Natural killer cell treated with Interleukin-12 subunit alpha and Interleukin-12 subunit beta and Interleukin-15 and Interleukin-18, amount 100 ng/mL, for 72 hours (primary cell): Measurements from ENCODE around the gene RASSF4. TPM values are rescaled to one million over a fixed set of nuclear protein-coding genes. Genes with fewer than 3 reads are reported as not detected.

Experiments
- ATAC-seq, 2 donors: fragments of 150-1000 bp; cut with Tn5 transposase in 1 of 2; sonication (Bioruptor Pico), chemical (Tn5 transposase) in 1 of 2; 2 replicates each; pipeline ENCODE4 v1.10.0; 2021
- DNase-seq: peaks from one replicate; pipeline ENCODE4 v3.0.0; 2022; ENCODE audit warnings: low spot score
- H3K27ac Mint-ChIP-seq, 2 donors: 1 replicate in 1 of 2; 2 replicates in 1 of 2; pipeline ENCODE4 v1.8.0; 2022; ENCODE audit warnings: mixed read lengths in 2 of 2, mild to moderate bottlenecking in 1 of 2, moderate library complexity in 1 of 2
- H3K27me3 Mint-ChIP-seq, 2 donors: 1 replicate in 1 of 2; 2 replicates in 1 of 2; pipeline ENCODE4 v1.8.0; 2022; ENCODE audit warnings: mixed read lengths in 2 of 2
- H3K36me3 Mint-ChIP-seq: one replicate; pipeline ENCODE4 v1.8.0; 2022; ENCODE audit warnings: mixed read lengths
- H3K4me1 Mint-ChIP-seq, 2 donors: 1 replicate in 1 of 2; 2 replicates in 1 of 2; pipeline ENCODE4 v1.8.0; 2022; ENCODE audit warnings: low read depth in 2 of 2, mixed read lengths in 2 of 2, mild to moderate bottlenecking in 1 of 2
- H3K4me3 Mint-ChIP-seq: one replicate; pipeline ENCODE4 v1.8.0; 2022; ENCODE audit warnings: mixed read lengths
- H3K9me3 Mint-ChIP-seq: 2 replicates; pipeline ENCODE4 v1.8.0; 2022; ENCODE audit warnings: mixed read lengths
- total RNA-seq, 2 donors: library from RNA; stranded (reverse); gene quantifications; one replicate each; pipeline ENCODE4 v1.2.3, GENCODE V29; 2022

Gene RASSF4
- total RNA-seq, 2 donors from 2014 or later: 9.3 to 44.9 TPM

- Mint-ChIP-seq H3K27ac (no peak overlapping the region), H3K4me3 (no peak overlapping the region), H3K9me3 (no peaks in the 10 kb centered on the region), H3K27me3 (no peaks in the 10 kb centered on the region), H3K36me3 (no peaks in the 10 kb centered on the region), H3K4me1 (peaks cover 13 to 18% of the 10 kb centered on the region in 2 donors)
- ATAC-seq (no peak), DNase-seq (no peak)
Observed at GRCh38 chr10:44992732-44993225, 33.2 kb downstream of the RASSF4 start.

- Mint-ChIP-seq H3K36me3 (no peaks in the 10 kb centered on the region), H3K4me1 (peaks cover 13 to 19% of the 10 kb centered on the region in 2 donors), H3K9me3 (no peaks in the 10 kb centered on the region), H3K27me3 (no peaks in the 10 kb centered on the region), H3K27ac (no peak overlapping the region), H3K4me3 (no peak overlapping the region)
- DNase-seq: no peak
- no peak for ATAC-seq
Observed at GRCh38 chr10:44993226-44993921, 33.8 kb downstream of the RASSF4 start.

DNA sequence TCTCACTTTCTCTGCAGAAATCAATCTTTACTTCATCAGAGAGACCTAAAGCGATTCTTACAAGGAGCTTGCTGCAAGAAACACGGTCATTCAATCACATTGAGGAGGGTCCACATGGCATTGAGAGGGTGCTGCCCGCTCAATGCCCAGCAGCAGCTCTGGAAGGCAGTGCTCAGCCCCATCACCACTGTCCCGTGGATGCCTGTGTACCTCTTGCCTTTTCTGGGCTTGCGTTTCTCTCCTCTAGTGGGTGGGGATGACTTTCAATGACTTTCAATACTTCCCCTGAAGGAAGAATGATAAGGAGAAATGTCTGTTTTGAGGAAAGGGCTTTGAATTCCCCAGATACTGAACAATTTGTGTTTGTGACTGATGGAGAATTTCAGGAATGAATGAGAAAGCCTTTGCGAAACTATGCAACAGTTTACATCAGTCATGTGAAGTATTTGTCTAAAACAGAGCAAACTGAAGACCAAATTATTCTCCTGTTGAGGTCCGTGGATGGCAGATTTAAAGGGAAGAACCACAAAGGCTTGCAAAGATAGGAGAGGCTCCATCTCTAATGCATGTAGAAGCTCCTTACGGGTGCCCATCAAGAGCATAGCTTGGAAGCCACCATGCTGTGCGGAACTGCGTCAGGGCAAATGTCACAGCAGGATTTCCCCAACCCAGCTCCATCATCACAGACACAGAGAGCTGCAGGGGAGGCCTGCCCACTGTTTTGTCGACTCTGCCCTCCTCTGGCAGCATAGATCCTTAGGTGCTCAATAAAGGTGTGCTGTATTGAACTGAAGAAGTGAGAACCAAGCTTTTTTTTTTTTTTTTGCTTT lies 34.5 kb downstream of the RASSF4 start:
- Mint-ChIP-seq H3K27ac (peak overlapping the region in 1 of 2 donors; percentile 53), H3K27me3 (no peaks in the 10 kb centered on the region), H3K4me3 (no peak overlapping the region), H3K9me3 (no peaks in the 10 kb centered on the region), H3K36me3 (no peaks in the 10 kb centered on the region), H3K4me1 (peaks cover 13 to 19% of the 10 kb centered on the region in 2 donors)
- DNase-seq (no peak), ATAC-seq (no peak)

- Mint-ChIP-seq H3K36me3 (no peaks in the 10 kb centered on the region), H3K4me3 (no peak overlapping the region), H3K4me1 (peaks cover 21 to 22% of the 10 kb centered on the region in 2 donors), H3K9me3 (no peaks in the 10 kb centered on the region), H3K27me3 (no peaks in the 10 kb centered on the region), H3K27ac (peak overlapping the region; percentile 42 to 53)
- ATAC-seq (no peak), DNase-seq (no peak)
Observed at GRCh38 chr10:44994752-44995530, 35.3 kb downstream of the RASSF4 start.

- Mint-ChIP-seq H3K4me3 (no peak overlapping the region), H3K27ac (peak overlapping the region; percentile 42 to 53)
Observed at GRCh38 chr10:44995581-44995913, 35.9 kb downstream of the RASSF4 start.

GRCh38 chr10:44995914-44996669 lies 36.5 kb downstream of the RASSF4 start:
- peaks cover 28 to 30% of the 10 kb centered on the region in 2 donors for H3K4me1 Mint-ChIP-seq
- DNase-seq (no peak), ATAC-seq (no peak)
- H3K27me3 Mint-ChIP-seq: no peaks in the 10 kb centered on the region
- H3K27ac Mint-ChIP-seq: peak overlapping the region; percentile 42 to 53
- H3K36me3 Mint-ChIP-seq: no peaks in the 10 kb centered on the region
- no peak overlapping the region for H3K4me3 Mint-ChIP-seq
- no peaks in the 10 kb centered on the region for H3K9me3 Mint-ChIP-seq

More at GRCh38 chr10:44995581-44995913, 35.9 kb downstream of the RASSF4 start:
- ATAC-seq: no peak
- no peaks in the 10 kb centered on the region for H3K9me3 Mint-ChIP-seq
- H3K4me1 Mint-ChIP-seq: peaks cover 27 to 28% of the 10 kb centered on the region in 2 donors
- no peaks in the 10 kb centered on the region for H3K27me3 Mint-ChIP-seq
- no peaks in the 10 kb centered on the region for H3K36me3 Mint-ChIP-seq
- DNase-seq: no peak

GRCh38 chr10:44997105-44997748 lies 37.6 kb downstream of the RASSF4 start:
- Mint-ChIP-seq H3K4me1 (peaks cover 29 to 30% of the 10 kb centered on the region in 2 donors), H3K27ac (no peak overlapping the region), H3K9me3 (peaks cover under 1% of the 10 kb centered on the region), H3K4me3 (no peak overlapping the region), H3K27me3 (no peaks in the 10 kb centered on the region), H3K36me3 (peaks cover 2% of the 10 kb centered on the region)
- ATAC-seq (no peak), DNase-seq (no peak)

DNA sequence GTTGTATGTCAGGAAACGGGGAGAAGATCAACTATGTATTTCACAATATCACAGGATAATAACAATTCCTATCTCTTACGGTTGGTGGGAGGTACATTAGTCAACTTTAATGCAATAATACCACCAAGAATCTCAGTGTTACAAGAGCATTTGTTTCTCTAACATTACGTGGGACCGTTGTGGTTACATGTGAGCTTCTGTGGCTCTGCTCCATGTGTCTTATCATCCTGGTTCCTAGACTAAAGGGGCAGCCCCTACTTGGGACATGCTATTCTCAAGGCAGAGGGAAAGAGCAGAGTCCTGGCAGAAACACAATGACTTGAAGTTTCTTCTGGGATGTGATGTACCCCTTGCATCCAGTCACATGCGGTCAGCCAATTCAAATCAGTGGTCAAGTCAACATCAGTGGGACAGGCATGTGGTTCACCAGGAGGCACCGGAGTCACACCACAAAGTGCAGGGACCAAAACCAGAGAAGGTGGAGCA lies 38.6 kb downstream of the RASSF4 start:
- H3K9me3 Mint-ChIP-seq: peaks cover 2% of the 10 kb centered on the region
- H3K4me1 Mint-ChIP-seq: peaks cover 35 to 39% of the 10 kb centered on the region in 2 donors
- ATAC-seq (no peak), DNase-seq (no peak)
- H3K27me3 Mint-ChIP-seq: no peaks in the 10 kb centered on the region
- H3K36me3 Mint-ChIP-seq: peaks cover 11% of the 10 kb centered on the region
- no peak overlapping the region for H3K27ac Mint-ChIP-seq
- no peak overlapping the region for H3K4me3 Mint-ChIP-seq

DNA sequence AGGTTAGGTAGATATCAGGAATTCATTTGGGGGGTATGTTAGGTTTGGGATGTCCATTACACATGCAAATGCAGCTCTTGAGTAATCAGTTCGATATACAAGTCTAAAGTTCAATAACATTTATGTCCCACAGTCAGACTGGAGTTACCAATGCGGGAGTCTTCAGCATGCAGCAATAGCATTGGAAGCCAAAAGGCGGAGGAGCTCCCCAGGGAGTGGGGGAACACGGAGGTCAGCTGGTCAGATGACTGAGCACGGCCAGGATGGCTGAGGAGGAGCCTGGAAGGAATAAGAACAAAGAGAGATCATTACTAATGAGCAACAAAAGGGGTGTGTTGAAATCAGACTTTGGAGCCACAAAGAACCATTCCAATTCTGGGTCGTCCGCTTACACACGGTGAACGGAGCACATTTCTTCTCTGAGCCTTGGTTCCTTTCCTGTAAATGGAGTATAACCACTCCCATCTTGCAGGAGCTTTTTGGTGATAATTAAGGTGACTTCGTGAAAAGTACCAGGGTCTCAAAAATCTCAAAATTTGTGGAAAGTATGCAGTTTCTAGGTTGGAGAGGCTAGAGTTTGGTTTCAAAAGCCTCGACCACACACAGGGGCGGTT lies 40.6 kb downstream of the RASSF4 start:
- Mint-ChIP-seq H3K27me3 (no peaks in the 10 kb centered on the region), H3K36me3 (peaks cover 32% of the 10 kb centered on the region), H3K4me1 (peaks cover 37 to 53% of the 10 kb centered on the region in 2 donors), H3K27ac (peak overlapping the region; percentile 80 to 84), H3K4me3 (peak overlapping the region; percentile 79), H3K9me3 (peaks cover 5% of the 10 kb centered on the region)
- ATAC-seq (no peak), DNase-seq (no peak)

- Mint-ChIP-seq H3K27ac (peak within 1 kb of the TSS; percentile 80 to 84), H3K9me3 (peaks cover 5% of the 10 kb centered on the region), H3K4me3 (peak within 1 kb of the TSS; percentile 79)
Observed at GRCh38 chr10:45000752-45001380, 41.3 kb downstream of the RASSF4 start, which contains the start of gene ZNF22. Gene ZNF22, plus strand, starts transcription at chr10:45000923. Its CDS starts 2,446 bp downstream, at chr10:45003369.

DNA sequence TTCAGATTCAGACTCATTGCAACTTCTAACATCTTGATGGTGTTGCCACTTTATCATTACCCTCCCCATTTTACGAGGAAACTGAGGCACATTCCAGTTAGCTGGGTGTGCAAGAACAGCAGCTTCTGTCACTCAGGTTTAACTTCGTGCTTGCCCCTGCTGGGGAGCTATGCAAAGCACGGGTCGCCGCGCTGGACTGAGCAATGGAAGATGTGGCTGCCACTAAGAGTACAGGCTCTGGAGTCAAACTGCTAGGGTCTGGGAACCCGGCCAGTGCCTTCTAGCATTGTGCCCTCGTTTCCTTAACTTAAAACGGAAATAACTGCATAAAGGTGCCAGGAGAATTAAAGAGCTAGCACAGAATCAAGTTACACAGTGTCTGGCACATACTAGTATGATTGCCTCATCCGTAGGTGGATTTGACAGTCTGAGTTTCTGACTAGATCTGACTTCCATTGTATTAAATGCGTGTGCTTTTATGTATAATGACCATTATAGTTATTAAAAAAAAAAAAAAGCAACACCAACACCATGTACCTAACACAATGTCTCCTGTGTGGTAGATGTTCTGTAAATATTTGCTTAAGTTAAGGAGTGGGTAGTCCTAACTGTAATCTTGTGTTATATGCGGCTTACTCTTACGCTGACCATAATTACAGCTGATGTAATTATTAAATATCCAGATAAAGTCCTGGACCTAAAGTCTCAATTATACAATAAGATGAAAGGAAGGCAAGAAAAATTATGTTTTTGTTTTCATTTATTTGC lies 42.0 kb downstream of the RASSF4 start:
- peak; percentile 73 to 74 for ATAC-seq
- peaks cover 36% of the 10 kb centered on the region for H3K36me3 Mint-ChIP-seq

More at GRCh38 chr10:45000752-45001380, 41.3 kb downstream of the RASSF4 start, which contains the start of gene ZNF22:
- peaks cover 36% of the 10 kb centered on the region for H3K36me3 Mint-ChIP-seq
- H3K4me1 Mint-ChIP-seq: peaks cover 31 to 51% of the 10 kb centered on the region in 2 donors
- H3K27me3 Mint-ChIP-seq: no peaks in the 10 kb centered on the region
- DNase-seq: peak; percentile 80
- ATAC-seq: peak; percentile 91 to 92

More for the DNA sequence above, 42.0 kb downstream of the RASSF4 start:
- Mint-ChIP-seq H3K4me1 (peaks cover 30 to 49% of the 10 kb centered on the region in 2 donors), H3K4me3 (peak overlapping the region; percentile 79), H3K27me3 (no peaks in the 10 kb centered on the region), H3K9me3 (peaks cover 5% of the 10 kb centered on the region), H3K27ac (peak overlapping the region; percentile 78 to 84)
- DNase-seq: no peak
